Immature natural killer cell (primary cell): Measurements from ENCODE around the gene SLC2A1. TPM values are rescaled to one million over a fixed set of nuclear protein-coding genes. Genes with fewer than 3 reads are reported as not detected.

Experiments used
- DNase-seq, 3 donors: peaks; one replicate each; pipeline ENCODE4 v3.0.0; 2022; ENCODE audit warnings: mixed read lengths in 1 of 3
- H3K27ac Mint-ChIP-seq, 6 donors: one replicate each; pipeline ENCODE4 v1.8.0; 2020; ENCODE audit warnings: mixed read lengths in 6 of 6, mild to moderate bottlenecking in 5 of 6, inconsistent platforms in 4 of 6, moderate library complexity in 3 of 6
- H3K27me3 Mint-ChIP-seq, 3 donors: one replicate each; pipeline ENCODE4 v1.8.0; 2020 to 2021; ENCODE audit warnings: low read depth in 3 of 3, mild to moderate bottlenecking in 3 of 3, mixed read lengths in 3 of 3, moderate library complexity in 3 of 3, inconsistent platforms in 1 of 3
- H3K36me3 Mint-ChIP-seq, 3 donors: one replicate each; pipeline ENCODE4 v1.8.0; 2020; ENCODE audit warnings: mixed read lengths in 3 of 3, inconsistent platforms in 2 of 3, mild to moderate bottlenecking in 2 of 3
- H3K4me1 Mint-ChIP-seq, 2 donors: one replicate each; pipeline ENCODE4 v1.8.0; 2020; ENCODE audit warnings: inconsistent platforms in 2 of 2, mild to moderate bottlenecking in 2 of 2, mixed read lengths in 2 of 2, moderate library complexity in 1 of 2
- H3K4me3 Mint-ChIP-seq, 5 donors: one replicate each; pipeline ENCODE4 v1.8.0; 2020; ENCODE audit warnings: mild to moderate bottlenecking in 5 of 5, mixed read lengths in 5 of 5, inconsistent platforms in 3 of 5, moderate library complexity in 3 of 5
- H3K9me3 Mint-ChIP-seq, 6 donors: one replicate each; pipeline ENCODE4 v1.8.0; 2020; ENCODE audit warnings: mild to moderate bottlenecking in 6 of 6, mixed read lengths in 6 of 6, inconsistent platforms in 4 of 6, moderate library complexity in 3 of 6
- polyA plus RNA-seq, 3 donors: library from polyadenylated mRNA; unstranded; fragments of 300-500 nt; fragmentation: Illumina TruSeq; gene quantifications; one replicate each; pipeline ENCODE4 v1.2.3, GENCODE V29; 2021

Gene SLC2A1
- polyA plus RNA-seq, 3 donors from 2014 or later: 39.1 to 55.0 (median 42.4) TPM

DNA sequence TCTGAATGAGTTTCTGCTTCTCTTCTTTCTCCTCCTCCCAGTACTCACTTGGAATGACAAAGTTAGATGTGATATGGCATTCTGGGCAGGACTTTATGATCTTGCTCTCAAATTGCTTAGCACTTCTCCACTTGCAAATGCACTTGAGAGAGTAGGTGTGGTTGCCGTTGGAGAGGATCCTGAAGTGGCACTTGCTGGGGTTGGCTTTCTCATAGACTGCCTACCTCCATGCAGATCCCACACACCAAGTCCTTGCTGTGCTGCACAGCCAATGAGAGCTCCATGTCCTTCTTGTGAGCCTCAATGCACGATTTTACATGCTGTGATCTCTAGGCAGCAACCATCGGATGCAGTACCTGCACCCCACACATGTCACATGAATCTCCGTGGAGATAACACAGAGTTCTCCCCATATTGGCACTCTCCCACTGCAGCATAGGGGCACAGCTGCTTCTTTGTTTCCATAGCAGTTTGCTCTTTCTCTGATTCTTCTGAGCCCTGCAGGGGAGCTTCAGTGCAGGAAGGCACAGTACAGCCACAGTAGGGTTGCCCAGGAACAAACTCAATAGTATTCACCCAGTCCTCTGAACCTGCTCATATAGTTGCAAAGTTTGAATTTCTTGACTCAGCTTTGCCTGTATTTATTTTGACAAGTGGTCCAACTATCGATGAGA, 67.1 kb downstream of the SLC2A1 start:
- Mint-ChIP-seq H3K36me3 (no peaks in the 10 kb centered on the region), H3K9me3 (no peaks in the 10 kb centered on the region), H3K27ac (no peak overlapping the region), H3K27me3 (peaks cover 0 to 6% (median 5%) of the 10 kb centered on the region in 3 donors), H3K4me3 (no peak overlapping the region), H3K4me1 (no peaks in the 10 kb centered on the region)
- DNase-seq: no peak

DNA sequence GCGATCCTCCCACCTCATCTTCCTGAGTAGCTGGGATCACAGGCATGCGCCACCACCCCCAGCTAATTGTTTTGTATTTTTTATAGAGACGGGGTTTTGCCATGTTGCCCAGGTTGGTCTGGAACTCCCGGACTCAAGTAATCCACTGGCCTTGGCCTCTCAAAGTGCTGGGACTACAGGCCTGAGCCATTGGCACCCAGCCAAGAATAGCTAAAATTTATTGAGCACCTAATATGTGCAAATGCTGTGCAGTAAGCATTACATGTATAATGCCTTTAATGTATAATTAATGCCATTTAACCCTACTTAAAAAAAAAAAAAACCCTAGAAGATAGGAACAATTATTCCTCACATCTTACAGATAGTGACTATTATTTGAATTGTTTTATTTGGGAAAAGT, 69.4 kb downstream of the SLC2A1 start:
- DNase-seq: no peak
- Mint-ChIP-seq H3K4me3 (no peak overlapping the region), H3K27ac (no peak overlapping the region), H3K4me1 (no peaks in the 10 kb centered on the region), H3K36me3 (no peaks in the 10 kb centered on the region), H3K27me3 (peaks cover 0 to 5% (median 3%) of the 10 kb centered on the region in 3 donors), H3K9me3 (no peaks in the 10 kb centered on the region)

DNA sequence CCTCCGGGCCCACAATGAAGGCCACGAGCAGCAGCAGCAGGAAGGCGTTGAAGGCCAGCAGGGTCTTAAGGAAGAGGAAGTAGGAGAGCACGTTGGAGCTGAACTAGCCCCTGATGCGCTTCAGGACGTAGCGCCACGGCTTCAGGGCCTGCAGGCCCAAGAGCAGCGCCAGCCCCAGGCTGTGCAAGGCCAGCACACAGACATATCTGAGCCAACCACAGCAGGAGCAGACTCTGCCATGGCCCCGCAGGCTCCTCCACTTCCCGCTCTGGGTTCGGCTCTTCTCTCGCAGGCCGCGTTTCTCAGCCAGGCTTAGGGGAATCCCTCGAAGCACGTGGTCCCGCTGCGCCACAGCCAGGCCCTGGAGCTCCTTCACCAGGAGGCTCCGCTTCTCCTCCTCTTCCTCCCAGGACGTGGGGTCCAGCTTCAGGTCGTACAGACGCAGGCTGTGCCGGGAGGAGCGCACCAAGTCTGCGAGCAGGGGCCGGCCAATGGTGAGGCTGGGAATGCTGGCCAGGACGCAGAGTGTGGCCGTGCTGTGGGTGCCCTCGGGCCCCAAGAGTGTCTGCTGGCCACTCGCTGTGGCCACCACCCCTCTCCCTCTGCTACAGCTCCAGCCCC, 70.5 kb downstream of the SLC2A1 start:
- Mint-ChIP-seq H3K27me3 (peaks cover 0 to 6% (median 5%) of the 10 kb centered on the region in 3 donors), H3K9me3 (no peaks in the 10 kb centered on the region), H3K4me1 (no peaks in the 10 kb centered on the region), H3K4me3 (no peak overlapping the region), H3K36me3 (no peaks in the 10 kb centered on the region), H3K27ac (no peak overlapping the region)
- no peak for DNase-seq

DNA sequence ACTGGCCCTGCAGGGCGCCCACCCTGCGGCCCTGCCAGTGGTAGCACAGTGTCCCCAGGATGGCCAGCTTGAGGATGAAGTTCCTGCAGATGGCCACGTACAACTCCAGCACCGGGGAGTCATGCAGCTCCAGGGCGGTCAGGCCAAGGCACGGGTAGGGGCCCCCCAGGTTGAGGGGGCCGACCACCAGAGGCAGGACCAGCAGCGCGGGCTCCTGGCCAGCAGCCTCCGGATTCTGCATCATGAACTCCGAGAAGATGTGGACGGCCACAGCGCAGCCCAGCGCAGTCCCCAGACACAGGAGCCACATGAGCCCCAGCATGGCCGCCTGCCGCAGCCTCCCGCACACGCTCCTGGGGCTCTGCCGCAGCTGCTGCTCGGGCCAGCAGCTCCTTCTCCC, 71.3 kb downstream of the SLC2A1 start:
- Mint-ChIP-seq H3K36me3 (no peaks in the 10 kb centered on the region), H3K4me1 (no peaks in the 10 kb centered on the region), H3K27me3 (peaks cover 0 to 6% (median 6%) of the 10 kb centered on the region in 3 donors), H3K4me3 (no peak overlapping the region), H3K27ac (no peak overlapping the region), H3K9me3 (no peaks in the 10 kb centered on the region)
- DNase-seq: no peak

DNA sequence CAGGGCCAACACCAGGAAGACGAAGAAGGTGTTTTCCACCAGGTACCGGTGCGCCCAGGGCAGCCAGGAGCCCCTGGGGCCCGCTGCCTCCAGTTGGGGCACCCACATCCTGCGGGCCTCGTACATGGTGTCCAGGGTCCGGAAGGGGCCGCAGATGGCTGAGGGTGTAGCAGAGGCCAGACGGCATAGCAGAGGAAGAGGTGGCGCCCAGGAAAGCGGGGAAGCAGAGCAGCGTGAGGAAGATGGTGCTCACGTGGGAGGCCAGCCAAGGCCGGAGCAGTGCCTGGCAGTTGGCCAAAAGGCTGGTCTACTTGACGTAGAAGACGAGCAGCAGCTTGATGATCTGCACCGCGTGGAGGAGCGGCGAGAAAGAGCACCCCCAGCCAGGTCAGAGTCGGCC, 71.9 kb downstream of the SLC2A1 start:
- H3K36me3 Mint-ChIP-seq: no peaks in the 10 kb centered on the region
- H3K27me3 Mint-ChIP-seq: peaks cover 0 to 8% (median 8%) of the 10 kb centered on the region in 3 donors
- no peak overlapping the region for H3K4me3 Mint-ChIP-seq
- DNase-seq: no peak
- no peak overlapping the region for H3K27ac Mint-ChIP-seq
- no peaks in the 10 kb centered on the region for H3K4me1 Mint-ChIP-seq
- H3K9me3 Mint-ChIP-seq: no peaks in the 10 kb centered on the region

DNA sequence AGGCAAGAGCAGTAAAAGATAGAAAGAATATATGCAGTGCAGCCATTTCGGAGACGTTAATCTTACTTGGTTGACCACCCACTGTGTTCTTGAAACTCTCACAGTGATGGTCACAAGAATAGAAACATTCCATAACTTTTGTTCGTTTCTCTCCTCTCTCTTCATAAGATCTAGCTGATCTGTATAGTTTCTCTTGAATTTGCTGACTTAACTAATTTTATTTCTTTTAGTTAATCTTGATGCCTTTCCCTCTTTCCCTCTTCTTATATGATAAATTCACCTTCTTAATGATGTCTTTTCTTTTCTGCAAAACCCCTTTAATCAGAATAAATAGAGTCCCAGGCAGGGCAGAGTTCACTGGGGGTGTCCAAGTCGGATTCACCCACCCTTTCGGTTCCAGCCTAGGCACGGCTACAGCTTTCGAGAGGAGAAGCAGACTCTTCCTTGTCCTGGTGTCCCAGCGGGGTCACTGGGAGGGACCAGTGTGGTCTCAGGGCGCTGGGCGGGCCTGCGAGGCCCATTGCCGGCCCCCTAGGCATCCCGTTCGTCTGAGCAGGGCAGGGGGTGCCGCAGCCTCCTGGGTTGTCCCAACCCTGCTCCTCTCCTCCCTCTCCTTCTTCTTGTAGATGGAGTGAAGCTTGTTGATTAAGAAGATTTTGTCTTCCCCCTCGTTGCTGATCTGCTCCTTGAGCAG, 72.5 kb downstream of the SLC2A1 start:
- no peak overlapping the region for H3K4me3 Mint-ChIP-seq
- no peak for DNase-seq
- no peaks in the 10 kb centered on the region for H3K4me1 Mint-ChIP-seq
- no peaks in the 10 kb centered on the region for H3K36me3 Mint-ChIP-seq
- H3K27ac Mint-ChIP-seq: no peak overlapping the region
- H3K27me3 Mint-ChIP-seq: peaks cover 0 to 8% (median 8%) of the 10 kb centered on the region in 3 donors
- H3K9me3 Mint-ChIP-seq: no peaks in the 10 kb centered on the region

DNA sequence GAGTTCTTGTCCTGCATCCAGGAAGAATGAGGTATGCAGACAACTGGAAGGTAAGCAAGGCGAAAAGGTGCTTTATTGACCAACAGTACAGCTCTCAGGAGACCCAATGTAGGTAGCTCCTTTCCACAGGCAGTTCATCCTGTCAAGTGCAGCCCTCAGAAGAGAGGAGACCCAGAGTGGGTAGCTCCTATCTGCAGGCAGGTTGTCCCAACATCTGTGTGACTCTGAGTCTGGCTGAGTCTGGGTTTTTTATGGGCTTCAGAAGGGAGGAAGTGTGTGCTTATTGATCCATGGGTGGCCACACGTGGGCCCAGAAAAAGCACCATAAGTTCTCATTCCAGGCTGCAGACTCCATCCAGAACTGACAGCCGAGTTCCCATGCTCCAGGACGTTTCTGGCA, 78.3 kb downstream of the SLC2A1 start:
- Mint-ChIP-seq H3K27ac (no peak overlapping the region), H3K36me3 (no peaks in the 10 kb centered on the region), H3K27me3 (peaks cover 3 to 25% (median 17%) of the 10 kb centered on the region in 3 donors), H3K4me3 (no peak overlapping the region), H3K9me3 (no peaks in the 10 kb centered on the region), H3K4me1 (no peaks in the 10 kb centered on the region)
- DNase-seq: no peak

DNA sequence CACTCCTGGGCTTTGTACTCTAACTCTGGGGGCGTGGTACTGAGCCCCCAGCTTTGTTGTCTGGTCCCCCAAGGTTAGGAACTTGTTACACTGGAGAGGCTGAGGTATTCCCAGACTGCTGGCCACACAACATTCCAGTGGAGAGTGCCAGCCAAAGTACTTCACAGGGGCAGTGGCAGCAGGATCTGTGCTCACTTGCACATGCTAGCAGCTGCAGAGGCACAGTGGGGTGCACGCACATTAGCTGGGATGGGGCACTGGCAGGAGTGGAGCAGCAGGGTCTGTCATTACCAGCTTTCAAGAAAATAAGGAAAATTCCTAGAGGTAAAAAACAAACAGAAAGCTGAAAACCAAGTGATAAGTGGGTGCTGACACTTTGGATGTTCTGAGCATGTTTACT, 81.3 kb downstream of the SLC2A1 start:
- H3K36me3 Mint-ChIP-seq: no peaks in the 10 kb centered on the region
- H3K27me3 Mint-ChIP-seq: peaks cover 3 to 25% (median 14%) of the 10 kb centered on the region in 3 donors
- peaks cover 0 to 2% (median 0%) of the 10 kb centered on the region in 6 donors for H3K9me3 Mint-ChIP-seq
- no peak for DNase-seq
- no peak overlapping the region for H3K27ac Mint-ChIP-seq
- H3K4me1 Mint-ChIP-seq: no peaks in the 10 kb centered on the region
- H3K4me3 Mint-ChIP-seq: no peak overlapping the region

DNA sequence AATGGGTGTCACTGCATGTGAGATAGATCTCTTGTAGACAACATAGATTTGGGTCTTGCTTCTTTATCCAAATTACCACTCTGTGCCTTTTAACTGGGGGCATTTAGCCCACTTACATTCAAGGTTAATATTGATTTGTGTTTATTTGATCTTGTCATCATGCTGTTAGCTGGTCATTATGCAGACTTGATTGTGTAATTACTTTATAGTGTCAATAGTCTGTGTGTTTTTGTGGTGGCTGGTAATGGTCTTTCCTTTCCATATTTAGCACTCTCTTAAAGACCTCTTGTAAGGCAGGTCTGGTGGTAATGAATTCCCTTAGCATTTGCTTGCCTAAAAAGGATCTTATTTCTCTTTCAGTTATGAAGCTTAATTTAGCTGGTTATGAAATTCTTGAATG, 82.7 kb downstream of the SLC2A1 start:
- Mint-ChIP-seq H3K4me1 (no peaks in the 10 kb centered on the region), H3K36me3 (no peaks in the 10 kb centered on the region), H3K27me3 (peaks cover 3 to 23% (median 16%) of the 10 kb centered on the region in 3 donors), H3K9me3 (peaks cover 0 to 2% (median 0%) of the 10 kb centered on the region in 6 donors), H3K4me3 (no peak overlapping the region), H3K27ac (no peak overlapping the region)
- no peak for DNase-seq

Other genes starting within 250 kb of the SLC2A1 start
- not detected for gene CLDN19, start 218.6 kb downstream of the SLC2A1 start, polyA plus RNA-seq
- gene P3H1, start 191.8 kb downstream of the SLC2A1 start, polyA plus RNA-seq: 10 to 100 TPM; 11.8 to 20.8 (median 17.3) TPM
- 1 to 10 TPM; 4.7 to 8.8 (median 5.9) TPM for gene C1orf50, start 191.6 kb downstream of the SLC2A1 start, polyA plus RNA-seq
- gene TMEM269, start 173.9 kb downstream of the SLC2A1 start, polyA plus RNA-seq: under 1 TPM in 1 of 3 donors, not detected in 2; 0.14 TPM
- 1 to 10 TPM; 2.2 to 4.2 (median 2.8) TPM for gene ERMAP, start 141.7 kb downstream of the SLC2A1 start, polyA plus RNA-seq
- gene SVBP, start 141.5 kb downstream of the SLC2A1 start, polyA plus RNA-seq: 10 to 100 TPM; 29.3 to 45.0 (median 36.8) TPM
- 10 to 100 TPM in 1 of 3 donors, 1 to 10 TPM in 2; 5.2 to 10.2 (median 7.1) TPM for gene ZNF691, start 112.3 kb downstream of the SLC2A1 start, polyA plus RNA-seq
- 10 to 100 TPM; 52.8 to 61.7 (median 57.6) TPM for gene EBNA1BP2, start 213.4 kb upstream of the SLC2A1 start, polyA plus RNA-seq
- not detected for gene CFAP57, start 213.5 kb upstream of the SLC2A1 start, polyA plus RNA-seq